Neural progenitor cell (in vitro differentiated cells): ENCODE measurements around the gene CDT1. TPM values are rescaled to one million over a fixed set of nuclear protein-coding genes. Genes with fewer than 3 reads are reported as not detected.
A peak's percentile ranks its signal among the peaks of the same experiment; 100 is the strongest.

ENCODE experiments used
- DNase-seq: peaks from one replicate; pipeline ENCODE4 v3.0.0-alpha.2; 2016; ENCODE audit warnings: low spot score
- H2AFZ ChIP-seq: fragments of 200-600 bp; sonication (generic); replicated peaks from 2 replicates; pipeline ENCODE4 v1.6.1; 2016; ENCODE audit warnings: antibody characterized with exemption
- H3F3A ChIP-seq: fragments of 200-600 bp; sonication (generic); 2 replicates; pipeline ENCODE4 v1.6.1; 2016; ENCODE audit warnings: antibody characterized with exemption, low read depth
- H3K27ac ChIP-seq: fragments of 200-600 bp; sonication (generic); 2 replicates; pipeline ENCODE4 v1.5.1; 2016; ENCODE audit warnings: mild to moderate bottlenecking
- H3K27me3 ChIP-seq: fragments of 200-600 bp; sonication (generic); 2 replicates; pipeline ENCODE4 v1.6.1; 2016; ENCODE audit warnings: mild to moderate bottlenecking, moderate library complexity
- H3K36me3 ChIP-seq: fragments of 200-600 bp; sonication (generic); 2 replicates; pipeline ENCODE4 v1.5.1; 2016
- H3K4me1 ChIP-seq: fragments of 200-600 bp; sonication (generic); 2 replicates; pipeline ENCODE4 v1.6.1; 2016; ENCODE audit warnings: mixed run types
- H3K4me2 ChIP-seq: fragments of 200-600 bp; sonication (generic); 2 replicates; pipeline ENCODE4 v1.6.1; 2016
- H3K4me3 ChIP-seq: fragments of 200-600 bp; sonication (generic); 2 replicates; pipeline ENCODE4 v1.5.1; 2016
- H3K79me2 ChIP-seq: fragments of 200-600 bp; sonication (generic); 2 replicates; pipeline ENCODE4 v1.6.1; 2016; ENCODE audit warnings: low read depth
- H3K9ac ChIP-seq: fragments of 200-600 bp; sonication (generic); 2 replicates; pipeline ENCODE4 v1.6.1; 2016
- H3K9me3 ChIP-seq: fragments of 200-600 bp; sonication (generic); 2 replicates; pipeline ENCODE4 v1.5.1; 2016; ENCODE audit warnings: low read depth
- H4K20me1 ChIP-seq: fragments of 200-600 bp; sonication (generic); 2 replicates; pipeline ENCODE4 v1.6.1; 2016; ENCODE audit warnings: low read depth
- H3K27ac Mint-ChIP-seq: 3 replicates; pipeline ENCODE4 v1.8.0; 2021; ENCODE audit warnings: mixed read lengths
- H3K27me3 Mint-ChIP-seq: 2 replicates; pipeline ENCODE4 v1.8.0; 2022; ENCODE audit warnings: low read depth, mild to moderate bottlenecking, inconsistent platforms, moderate library complexity, mixed read lengths; ENCODE audit not compliant: insufficient read depth
- H3K36me3 Mint-ChIP-seq: 3 replicates; pipeline ENCODE4 v1.8.0; 2021; ENCODE audit warnings: mixed read lengths
- H3K4me1 Mint-ChIP-seq: 3 replicates; pipeline ENCODE4 v1.8.0; 2021; ENCODE audit warnings: mixed read lengths
- H3K4me3 Mint-ChIP-seq: 3 replicates; pipeline ENCODE4 v1.8.0; 2021; ENCODE audit warnings: mild to moderate bottlenecking, moderate library complexity, mixed read lengths
- H3K9me3 Mint-ChIP-seq: 3 replicates; pipeline ENCODE4 v1.8.0; 2020; ENCODE audit warnings: mixed read lengths
- EZH2 ChIP-seq: fragments of 200-600 bp; sonication (generic); IDR thresholded peaks from 2 replicates; pipeline ENCODE4 v1.6.1; 2017; ENCODE audit warnings: antibody characterized with exemption, mild to moderate bottlenecking, moderate library complexity
- EZH2phosphoT487 ChIP-seq: fragments of 200-600 bp; sonication (generic); IDR thresholded peaks from 2 replicates; pipeline ENCODE4 v1.6.1; 2017; ENCODE audit warnings: antibody characterized with exemption
- total RNA-seq: library from RNA; depleted of rRNA; stranded (reverse); fragments of >200 nt; gene quantifications from 2 replicates; pipeline ENCODE4 v1.2.3, GENCODE V29; 2015; ENCODE audit warnings: low replicate concordance
- TF ChIP-seq, protein P1 (sequence below): fragments of 200-600 bp; sonication (generic); IDR thresholded peaks from 2 replicates; pipeline ENCODE4 v1.5.1; 2017; ENCODE audit warnings: antibody characterized with exemption, mild to moderate bottlenecking

The CDT1 gene
- total RNA-seq, 1 donor from 2014 or later = 7.8 TPM

DNA sequence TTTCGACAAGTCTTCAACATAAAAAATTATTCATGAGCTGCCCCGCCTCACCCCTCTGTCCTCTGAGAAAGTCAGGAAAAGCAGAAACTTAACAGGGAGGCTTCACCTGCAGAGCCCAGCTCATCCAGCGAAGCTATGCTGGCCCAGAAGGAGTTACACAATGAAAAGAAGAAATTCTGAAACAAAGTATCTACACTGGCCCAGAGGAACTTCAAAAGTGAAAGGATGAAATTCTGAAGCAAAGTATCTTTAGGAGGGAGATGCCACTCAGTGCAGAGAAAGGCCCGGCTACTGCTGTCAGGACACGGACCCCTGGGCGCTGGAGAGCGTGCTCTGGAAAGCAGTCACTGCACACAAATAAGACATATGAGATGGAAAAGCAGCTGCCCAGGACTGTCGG lies 51.6 kb downstream of the CDT1 start:
- Histone ChIP-seq H3K27ac (no peak overlapping the region), H3K36me3 (no peaks in the 10 kb centered on the region), H3K9ac (no peak overlapping the region), H3K4me2 (no peak overlapping the region), H3K9me3 (no peaks in the 10 kb centered on the region), H2AFZ (no peak overlapping the region), H4K20me1 (peaks cover 14% of the 10 kb centered on the region), H3K79me2 (peaks cover 14% of the 10 kb centered on the region), H3F3A (peaks cover 4% of the 10 kb centered on the region), H3K27me3 (no peaks in the 10 kb centered on the region), H3K4me3 (no peak overlapping the region), H3K4me1 (peaks cover 4% of the 10 kb centered on the region)
- Mint-ChIP-seq H3K9me3 (no peaks in the 10 kb centered on the region), H3K4me1 (peaks cover 24% of the 10 kb centered on the region), H3K27ac (peak overlapping the region; percentile 44), H3K4me3 (peak overlapping the region; percentile 85), H3K27me3 (peaks cover 2% of the 10 kb centered on the region), H3K36me3 (peaks cover 5% of the 10 kb centered on the region)
- TF ChIP-seq, protein P1, sequence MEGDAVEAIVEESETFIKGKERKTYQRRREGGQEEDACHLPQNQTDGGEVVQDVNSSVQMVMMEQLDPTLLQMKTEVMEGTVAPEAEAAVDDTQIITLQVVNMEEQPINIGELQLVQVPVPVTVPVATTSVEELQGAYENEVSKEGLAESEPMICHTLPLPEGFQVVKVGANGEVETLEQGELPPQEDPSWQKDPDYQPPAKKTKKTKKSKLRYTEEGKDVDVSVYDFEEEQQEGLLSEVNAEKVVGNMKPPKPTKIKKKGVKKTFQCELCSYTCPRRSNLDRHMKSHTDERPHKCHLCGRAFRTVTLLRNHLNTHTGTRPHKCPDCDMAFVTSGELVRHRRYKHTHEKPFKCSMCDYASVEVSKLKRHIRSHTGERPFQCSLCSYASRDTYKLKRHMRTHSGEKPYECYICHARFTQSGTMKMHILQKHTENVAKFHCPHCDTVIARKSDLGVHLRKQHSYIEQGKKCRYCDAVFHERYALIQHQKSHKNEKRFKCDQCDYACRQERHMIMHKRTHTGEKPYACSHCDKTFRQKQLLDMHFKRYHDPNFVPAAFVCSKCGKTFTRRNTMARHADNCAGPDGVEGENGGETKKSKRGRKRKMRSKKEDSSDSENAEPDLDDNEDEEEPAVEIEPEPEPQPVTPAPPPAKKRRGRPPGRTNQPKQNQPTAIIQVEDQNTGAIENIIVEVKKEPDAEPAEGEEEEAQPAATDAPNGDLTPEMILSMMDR = no peak
- TF ChIP-seq EZH2 = no peak
- TF ChIP-seq EZH2phosphoT487 = no peak
- no peak for DNase-seq

DNA sequence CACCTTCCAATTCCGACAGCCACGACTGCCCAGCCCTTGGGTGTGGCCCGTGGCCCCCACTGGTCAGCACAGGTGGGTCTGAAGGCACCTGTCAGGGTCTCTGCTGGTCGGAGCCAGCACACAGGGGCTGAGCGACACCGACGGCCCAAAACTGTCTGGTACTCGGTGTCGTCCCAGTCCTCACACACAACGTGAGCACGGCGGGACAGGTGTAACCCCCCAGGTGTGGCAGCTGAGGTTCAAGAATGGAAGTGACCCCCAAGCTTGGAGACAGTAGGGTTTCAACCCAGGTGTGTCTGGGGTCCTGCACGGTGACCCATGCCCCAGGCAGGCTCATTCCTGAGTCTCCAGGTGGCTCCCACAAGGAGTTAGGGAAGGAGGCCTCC lies 52.1 kb downstream of the CDT1 start:
- H2AFZ ChIP-seq = no peak overlapping the region
- no peaks in the 10 kb centered on the region for H3K36me3 ChIP-seq
- H3F3A ChIP-seq = peaks cover 4% of the 10 kb centered on the region
- H3K4me3 ChIP-seq = peak overlapping the region; percentile 93
- H3K27ac ChIP-seq = no peak overlapping the region
- peaks cover 4% of the 10 kb centered on the region for H3K4me1 ChIP-seq
- H3K4me1 Mint-ChIP-seq = peaks cover 24% of the 10 kb centered on the region
- H3K79me2 ChIP-seq = peaks cover 14% of the 10 kb centered on the region
- peaks cover 2% of the 10 kb centered on the region for H3K27me3 Mint-ChIP-seq
- no peaks in the 10 kb centered on the region for H3K9me3 ChIP-seq
- no peaks in the 10 kb centered on the region for H3K27me3 ChIP-seq
- H3K4me2 ChIP-seq = peak overlapping the region; percentile 97
- H3K9me3 Mint-ChIP-seq = no peaks in the 10 kb centered on the region
- H3K27ac Mint-ChIP-seq = peak overlapping the region; percentile 42
- H3K36me3 Mint-ChIP-seq = peaks cover 5% of the 10 kb centered on the region
- H3K9ac ChIP-seq = no peak overlapping the region
- DNase-seq = no peak
- H3K4me3 Mint-ChIP-seq = peak overlapping the region; percentile 85
- peaks cover 14% of the 10 kb centered on the region for H4K20me1 ChIP-seq
- TF ChIP-seq, protein P1 = no peak
- TF ChIP-seq EZH2 = no peak
- TF ChIP-seq EZH2phosphoT487 = no peak

DNA sequence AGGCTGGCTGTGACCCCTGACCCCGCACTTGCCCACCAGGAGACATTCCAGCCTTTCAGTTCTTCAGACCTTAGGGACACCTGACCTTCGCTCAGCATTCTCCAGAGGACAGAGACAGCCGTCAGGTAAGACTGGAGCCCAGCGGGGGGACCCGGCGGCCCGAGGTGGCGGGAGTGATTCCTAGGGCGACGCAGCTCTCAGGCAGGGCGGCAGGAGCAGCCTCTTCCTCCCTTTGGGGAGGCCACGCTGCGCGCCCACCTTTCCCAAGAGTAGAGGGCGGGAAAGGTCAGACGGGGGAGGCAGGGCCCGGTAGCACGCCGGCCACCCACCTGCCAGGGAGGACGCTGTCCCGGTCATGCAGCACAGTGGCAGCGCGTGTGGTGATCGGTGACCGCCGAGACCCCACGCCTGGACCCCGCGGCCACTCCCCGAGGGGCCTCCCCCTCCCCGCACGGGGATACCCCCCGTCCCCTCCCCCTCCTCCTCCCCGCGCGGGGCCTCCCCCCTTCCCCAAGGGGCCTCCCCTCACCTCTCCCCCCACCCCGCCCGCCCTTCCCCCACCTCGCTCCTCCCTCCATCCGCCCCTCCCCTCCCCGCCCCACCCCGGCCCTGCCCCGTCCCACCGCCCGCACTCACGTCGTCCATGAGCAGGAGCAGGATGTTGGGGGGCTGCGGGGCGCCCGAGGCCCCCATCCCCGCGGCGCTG lies 52.7 kb downstream of the CDT1 start:
- H4K20me1 ChIP-seq = peaks cover 14% of the 10 kb centered on the region

More for the DNA sequence above, 52.7 kb downstream of the CDT1 start:
- Histone ChIP-seq H3K4me1 (peaks cover 4% of the 10 kb centered on the region), H3K4me3 (peak overlapping the region; percentile 93), H3K9ac (no peak overlapping the region), H3K27me3 (no peaks in the 10 kb centered on the region), H2AFZ (no peak overlapping the region), H3K9me3 (no peaks in the 10 kb centered on the region), H3K27ac (no peak overlapping the region), H3K79me2 (peaks cover 14% of the 10 kb centered on the region), H3K4me2 (peak overlapping the region; percentile 97), H3K36me3 (no peaks in the 10 kb centered on the region), H3F3A (peaks cover 4% of the 10 kb centered on the region)
- Mint-ChIP-seq H3K36me3 (peaks cover 5% of the 10 kb centered on the region), H3K27me3 (peaks cover 2% of the 10 kb centered on the region), H3K4me1 (peaks cover 24% of the 10 kb centered on the region), H3K27ac (no peak overlapping the region), H3K4me3 (peak overlapping the region; percentile 98), H3K9me3 (no peaks in the 10 kb centered on the region)
- no peak for TF ChIP-seq EZH2
- TF ChIP-seq, protein P1 = no peak
- no peak for TF ChIP-seq EZH2phosphoT487
- peak; percentile 60 for DNase-seq
